Breast epithelium (tissue), 4 donors: ENCODE results near the gene KCNN3. TPM values are rescaled to one million over a fixed set of nuclear protein-coding genes. Genes with fewer than 3 reads are reported as not detected.

Experiments
- DNase-seq, 2 donors: peaks; one replicate each; pipeline ENCODE4 v3.0.0-alpha.2; 2019; ENCODE audit warnings: low spot score in 2 of 2
- H3K27ac ChIP-seq, 2 donors: fragments of 200-600 bp; sonication (generic) in 1 of 2; one replicate each; pipeline ENCODE4 v1.5.1; 2016 to 2019; ENCODE audit warnings: mild to moderate bottlenecking in 1 of 2
- H3K27me3 ChIP-seq, 2 donors: fragments of 200-600 bp; sonication (generic) in 1 of 2; one replicate each; pipeline versions ENCODE4 v1.5.1 to v1.6.0; 2017 to 2019; ENCODE audit warnings: control low read depth in 1 of 2, mild to moderate bottlenecking in 1 of 2
- H3K36me3 ChIP-seq: fragments of 200-600 bp; one replicate; pipeline ENCODE4 v1.5.1; 2019
- H3K4me1 ChIP-seq, 2 donors: fragments of 200-600 bp; sonication (generic); one replicate each; pipeline ENCODE4 v1.5.1; 2016 to 2019; ENCODE audit warnings: control low read depth in 1 of 2
- H3K4me3 ChIP-seq, 3 donors: fragments of 200-600 bp; sonication (generic); 1 replicate in 2 of 3; 2 replicates in 1 of 3; pipeline ENCODE4 v1.5.1; 2016 to 2019; ENCODE audit warnings: mild to moderate bottlenecking in 3 of 3, moderate library complexity in 2 of 3
- H3K9me3 ChIP-seq, 2 donors: fragments of 200-600 bp; sonication (generic) in 1 of 2; one replicate each; pipeline ENCODE4 v1.5.1; 2016 to 2019; ENCODE audit warnings: control low read depth in 1 of 2
- CTCF ChIP-seq, 3 donors: fragments of 450-650 bp; IDR thresholded peaks; one replicate each; pipeline ENCODE4 v1.5.1; 2016 to 2017; ENCODE audit warnings: antibody characterized with exemption in 3 of 3, mild to moderate bottlenecking in 3 of 3, moderate library complexity in 3 of 3
- POLR2A ChIP-seq: fragments of 450-650 bp; IDR thresholded peaks from one replicate; pipeline ENCODE4 v1.6.1; 2016; ENCODE audit warnings: antibody characterized with exemption, mild to moderate bottlenecking, moderate library complexity
- POLR2AphosphoS5 ChIP-seq, 3 donors: sonication (generic); formaldehyde crosslinking; IDR thresholded peaks; one replicate each; pipeline ENCODE4 v1.6.1; 2017; ENCODE audit warnings: antibody characterized with exemption in 3 of 3
- intact Hi-C: fragments of 100-400 bp; cut with DNase I; formaldehyde crosslinking; loops from one replicate; pipeline ENCODE4 v1.15.1; 2023; ENCODE audit warnings: low total_unique reads
- total RNA-seq, 3 donors: library from RNA; depleted of rRNA; stranded (reverse); fragments of >200 nt; gene quantifications; one replicate each; pipeline ENCODE4 v1.1.0, GENCODE V29; 2016

The KCNN3 gene
- total RNA-seq, 3 donors from 2014 or later, result 0.96 to 1.6 (median 1.0) TPM

- DNase-seq, result no peak
- H3K4me3 ChIP-seq, result no peak overlapping the region
- H3K27me3 ChIP-seq, result no peaks in the 10 kb centered on the region
- H3K36me3 ChIP-seq, result no peaks in the 10 kb centered on the region
- no peak overlapping the region for H3K27ac ChIP-seq
- intact Hi-C loops, result no loop called here
- no peaks in the 10 kb centered on the region for H3K9me3 ChIP-seq
- H3K4me1 ChIP-seq, result no peaks in the 10 kb centered on the region
- TF ChIP-seq CTCF (IDR thresholded peaks at IDR 0.05) (no peak), POLR2AphosphoS5 (IDR thresholded peaks at IDR 0.05) (no peak), POLR2A (no peak)
These were observed 126.5 kb downstream of the KCNN3 start for GRCh38 chr1:154743526-154744036.

- DNase-seq, result no peak
- TF ChIP-seq POLR2AphosphoS5 (IDR thresholded peaks at IDR 0.05), result no peak
- no peak for TF ChIP-seq CTCF (IDR thresholded peaks at IDR 0.05)
- no peak for TF ChIP-seq POLR2A
- Histone ChIP-seq H3K27ac (no peak overlapping the region), H3K4me1 (no peaks in the 10 kb centered on the region), H3K36me3 (no peaks in the 10 kb centered on the region), H3K4me3 (no peak overlapping the region), H3K27me3 (no peaks in the 10 kb centered on the region), H3K9me3 (no peaks in the 10 kb centered on the region)
- intact Hi-C loops, result no loop called here
These were observed 127.5 kb downstream of the KCNN3 start for GRCh38 chr1:154742606-154743005.

- Histone ChIP-seq H3K27ac (no peak overlapping the region), H3K9me3 (no peaks in the 10 kb centered on the region), H3K27me3 (no peaks in the 10 kb centered on the region), H3K4me1 (no peaks in the 10 kb centered on the region), H3K36me3 (no peaks in the 10 kb centered on the region), H3K4me3 (no peak overlapping the region)
- TF ChIP-seq POLR2AphosphoS5 (IDR thresholded peaks at IDR 0.05) (no peak), POLR2A (no peak), CTCF (IDR thresholded peaks at IDR 0.05) (no peak)
- intact Hi-C loops, result no loop called here
- DNase-seq, result no peak
These were observed 128.2 kb downstream of the KCNN3 start for GRCh38 chr1:154741741-154742495.

- DNase-seq, result no peak
- intact Hi-C loops, result no loop called here
- no peaks in the 10 kb centered on the region for H3K4me1 ChIP-seq
- H3K9me3 ChIP-seq, result no peaks in the 10 kb centered on the region
- TF ChIP-seq POLR2AphosphoS5 (IDR thresholded peaks at IDR 0.05), result no peak
- TF ChIP-seq CTCF (IDR thresholded peaks at IDR 0.05), result no peak
- no peaks in the 10 kb centered on the region for H3K36me3 ChIP-seq
- H3K27ac ChIP-seq, result no peak overlapping the region
- H3K27me3 ChIP-seq, result no peaks in the 10 kb centered on the region
- no peak overlapping the region for H3K4me3 ChIP-seq
These were observed 128.8 kb downstream of the KCNN3 start for GRCh38 chr1:154741327-154741726.

- Histone ChIP-seq H3K36me3 (no peaks in the 10 kb centered on the region), H3K4me3 (no peak overlapping the region), H3K27me3 (no peaks in the 10 kb centered on the region), H3K9me3 (no peaks in the 10 kb centered on the region), H3K4me1 (no peaks in the 10 kb centered on the region), H3K27ac (no peak overlapping the region)
- intact Hi-C loops, result no loop called here
- no peak for TF ChIP-seq POLR2AphosphoS5 (IDR thresholded peaks at IDR 0.05)
- TF ChIP-seq POLR2A, result no peak
- TF ChIP-seq CTCF (IDR thresholded peaks at IDR 0.05), result no peak
- DNase-seq, result no peak
These were observed 130.4 kb downstream of the KCNN3 start for GRCh38 chr1:154739654-154740053.
